Measurements from ENCODE around the gene CALR. TPM values are rescaled to one million over a fixed set of nuclear protein-coding genes. Genes with fewer than 3 reads are reported as not detected.

Gene CALR
- total and polyA plus RNA-seq, 2 donors (not counting 3 experiments of a cell fraction or from before 2014, with no cell fraction given), result 1,135 to 1,636 TPM

- Histone ChIP-seq H3K4me3 (replicated peaks in 1 of 3; ENCODE audit: insufficient read depth in 1 of 3, low read depth in 1 of 3, low read length in 3 of 3) (no peak overlapping the region), H2AFZ (ENCODE audit: low read depth, low read length) (no peak overlapping the region), H3K36me3 (ENCODE audit: control insufficient read depth in 2 of 2, extremely low read depth in 1 of 2, insufficient read depth in 2 of 2, low read length in 2 of 2) (peaks cover 0 to 2% of the 10 kb centered on the region in 2 experiments), H4K20me1 (replicated peaks; ENCODE audit: control insufficient read depth, extremely low read depth, insufficient read depth, low read length) (no peaks in the 10 kb centered on the region), H3K9ac (replicated peaks; ENCODE audit: extremely low read depth, insufficient read depth, low read length) (no peak overlapping the region), H3K9me3 (replicated peaks; ENCODE audit: control insufficient read depth, insufficient read depth, low read length) (no peaks in the 10 kb centered on the region), H3K4me1 (ENCODE audit: control insufficient read depth, extremely low read depth, insufficient read depth, low read length) (peaks cover 15% of the 10 kb centered on the region), H3K9me1 (replicated peaks; ENCODE audit: control insufficient read depth, extremely low read depth, insufficient read depth, low read length) (no peaks in the 10 kb centered on the region), H3K27me3 (ENCODE audit: control insufficient read depth in 2 of 2, insufficient read depth in 2 of 2, low read length in 2 of 2) (no peaks in the 10 kb centered on the region), H3K27ac (ENCODE audit: insufficient read depth, low read depth, low read length) (no peak overlapping the region), H3K79me2 (ENCODE audit: control insufficient read depth, insufficient read depth, low read length) (peaks cover 30% of the 10 kb centered on the region), H3K4me2 (ENCODE audit: insufficient read depth, low read length) (no peak overlapping the region)
- no peak for TF ChIP-seq MAX (IDR thresholded peaks at IDR 0.05; ENCODE audit: insufficient read depth, insufficient read length)
- intact Hi-C loops (cut with micrococcal nuclease), result no loop called here
- POLR2A ChIA-PET, result no interaction called here
- no peak for DNase-seq (ENCODE audit: low read depth, low spot score)
- no TSS peak for BruUV-seq (replicated peaks)
- FAIRE-seq, result no peak
- CTCF ChIA-PET, result interaction anchor here (1.6 kb wide), 1 partner anchor 18 kb away, joined by 6 read pairs; no protein-coding TSS in a partner anchor
- dilution Hi-C loops (cut with MboI; ENCODE audit: extremely low pct_ligation_motif_present, low sequenced_read_pairs), result no loop called here
Measured at GRCh38 chr19:12959481-12959880, 21.1 kb downstream of the CALR start.

- Histone ChIP-seq H3K79me2 (ENCODE audit: control insufficient read depth, insufficient read depth, low read length) (no peaks in the 10 kb centered on the region), H3K36me3 (ENCODE audit: control insufficient read depth in 2 of 2, extremely low read depth in 1 of 2, insufficient read depth in 2 of 2, low read length in 2 of 2) (no peaks in the 10 kb centered on the region), H3K4me3 (replicated peaks in 1 of 3; ENCODE audit: insufficient read depth in 1 of 3, low read depth in 1 of 3, low read length in 3 of 3) (peak overlapping the region; percentile 1 to 48 (median 45)), H3K4me1 (ENCODE audit: control insufficient read depth, extremely low read depth, insufficient read depth, low read length) (peaks cover 2% of the 10 kb centered on the region), H3K9me3 (replicated peaks; ENCODE audit: control insufficient read depth, insufficient read depth, low read length) (no peaks in the 10 kb centered on the region), H3K27me3 (ENCODE audit: control insufficient read depth in 2 of 2, insufficient read depth in 2 of 2, low read length in 2 of 2) (no peaks in the 10 kb centered on the region), H3K9me1 (replicated peaks; ENCODE audit: control insufficient read depth, extremely low read depth, insufficient read depth, low read length) (no peaks in the 10 kb centered on the region), H3K27ac (ENCODE audit: insufficient read depth, low read depth, low read length) (peak overlapping the region; percentile 4), H4K20me1 (replicated peaks; ENCODE audit: control insufficient read depth, extremely low read depth, insufficient read depth, low read length) (no peaks in the 10 kb centered on the region), H2AFZ (ENCODE audit: low read depth, low read length) (peak overlapping the region; percentile 98), H3K9ac (replicated peaks; ENCODE audit: extremely low read depth, insufficient read depth, low read length) (peak overlapping the region; percentile 44), H3K4me2 (ENCODE audit: insufficient read depth, low read length) (peak overlapping the region; percentile 60)
- dilution Hi-C loops (cut with MboI; ENCODE audit: extremely low pct_ligation_motif_present, low sequenced_read_pairs), result no loop called here
- POLR2A ChIA-PET, result interaction anchor here (0.6 to 1.2 kb wide), 4 partner anchors 22 to 128 kb away, joined by 3 to 4 read pairs (median 3); no protein-coding TSS in a partner anchor
- TF ChIP-seq MYC (IDR thresholded peaks at IDR 0.05; ENCODE audit: low read depth, low read length) (no peak), EZH2 (IDR thresholded peaks at IDR 0.05; ENCODE audit: borderline replicate concordance, low read depth, low read length, severe bottlenecking) (no peak), POLR2A (IDR thresholded peaks at IDR 0.05; ENCODE audit: low read depth, low read length) (no peak), MAX (IDR thresholded peaks at IDR 0.05; ENCODE audit: insufficient read depth, insufficient read length) (no peak), POLR2AphosphoS5 (IDR thresholded peaks at IDR 0.05; ENCODE audit: insufficient read depth, low read depth, low read length) (peak; percentile 47)
- TF ChIP-seq, protein P1, sequence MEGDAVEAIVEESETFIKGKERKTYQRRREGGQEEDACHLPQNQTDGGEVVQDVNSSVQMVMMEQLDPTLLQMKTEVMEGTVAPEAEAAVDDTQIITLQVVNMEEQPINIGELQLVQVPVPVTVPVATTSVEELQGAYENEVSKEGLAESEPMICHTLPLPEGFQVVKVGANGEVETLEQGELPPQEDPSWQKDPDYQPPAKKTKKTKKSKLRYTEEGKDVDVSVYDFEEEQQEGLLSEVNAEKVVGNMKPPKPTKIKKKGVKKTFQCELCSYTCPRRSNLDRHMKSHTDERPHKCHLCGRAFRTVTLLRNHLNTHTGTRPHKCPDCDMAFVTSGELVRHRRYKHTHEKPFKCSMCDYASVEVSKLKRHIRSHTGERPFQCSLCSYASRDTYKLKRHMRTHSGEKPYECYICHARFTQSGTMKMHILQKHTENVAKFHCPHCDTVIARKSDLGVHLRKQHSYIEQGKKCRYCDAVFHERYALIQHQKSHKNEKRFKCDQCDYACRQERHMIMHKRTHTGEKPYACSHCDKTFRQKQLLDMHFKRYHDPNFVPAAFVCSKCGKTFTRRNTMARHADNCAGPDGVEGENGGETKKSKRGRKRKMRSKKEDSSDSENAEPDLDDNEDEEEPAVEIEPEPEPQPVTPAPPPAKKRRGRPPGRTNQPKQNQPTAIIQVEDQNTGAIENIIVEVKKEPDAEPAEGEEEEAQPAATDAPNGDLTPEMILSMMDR (IDR thresholded peaks at IDR 0.05; ENCODE audit: extremely low read depth in 1 of 2, insufficient read depth in 1 of 2, low read depth in 1 of 2, low read length in 2 of 2), result peak; percentile 77 to 99
- peak; percentile 88 for FAIRE-seq
- CTCF ChIA-PET, result interaction anchor here (0.5 to 5.2 kb wide), 55 partner anchors 10 to 1012 kb away, joined by 3 to 115 read pairs (median 5); partner anchors contain the start of genes CALR, DNASE2, FARSA and GADD45GIP1
- BruUV-seq (replicated peaks), result no TSS peak
- intact Hi-C loops (cut with micrococcal nuclease), result loop anchor here (1.0 kb wide), 5 partner anchors 8 to 129 kb away; partner anchors contain the start of genes CALR and GADD45GIP1
- peak; percentile 74 for DNase-seq (ENCODE audit: low read depth, low spot score)
Measured at GRCh38 chr19:12965017-12965811, 26.8 kb downstream of the CALR start.

Measured in endothelial cell of umbilical vein (primary cell).